HG03135 (cell line): ENCODE measurements around the gene SBSN.

Experiments used
- ATAC-seq: cut with Tn5 transposase; IDR thresholded peaks from one replicate; pipeline ENCODE4 v1.9.1; 2021; ENCODE audit warnings: mild to moderate bottlenecking, moderate library complexity; ENCODE audit not compliant: unreplicated experiment

The SBSN gene

GRCh38 chr19:35533822-35534392, 5.8 kb upstream of the SBSN start:
- no peak for ATAC-seq

- no peak for ATAC-seq
Observed at GRCh38 chr19:35533201-35533821, 5.2 kb upstream of the SBSN start, which contains the start of gene GAPDHS. TSS of gene GAPDHS (plus strand) at chr19:35533456. CDS start at chr19:35533528, 72 bp downstream.

- ATAC-seq = no peak
Observed at GRCh38 chr19:35531291-35531690, 3.2 kb upstream of the SBSN start.

GRCh38 chr19:35529241-35530218, 1.4 kb upstream of the SBSN start:
- ATAC-seq = no peak

- ATAC-seq = no peak
Observed at GRCh38 chr19:35525873-35526272, 2.2 kb downstream of the SBSN start.

GRCh38 chr19:35524181-35524837, 3.8 kb downstream of the SBSN start:
- no peak for ATAC-seq

- no peak for ATAC-seq
Observed at GRCh38 chr19:35522745-35523327, 5.3 kb downstream of the SBSN start.

- ATAC-seq = no peak
Observed at GRCh38 chr19:35521124-35521743, 6.9 kb downstream of the SBSN start.

GRCh38 chr19:35519291-35519690, 8.8 kb downstream of the SBSN start:
- no peak for ATAC-seq

GRCh38 chr19:35518313-35518712, 9.8 kb downstream of the SBSN start:
- no peak for ATAC-seq

GRCh38 chr19:35517342-35517741, 10.8 kb downstream of the SBSN start:
- no peak for ATAC-seq

GRCh38 chr19:35516310-35516709, 11.8 kb downstream of the SBSN start:
- no peak for ATAC-seq

- no peak for ATAC-seq
Observed at GRCh38 chr19:35514282-35514809, 13.8 kb downstream of the SBSN start.

- no peak for ATAC-seq
Observed at GRCh38 chr19:35513628-35514281, 14.4 kb downstream of the SBSN start, which contains the start of gene DMKN. TSS of gene DMKN (minus strand) at chr19:35513649. CDS start at chr19:35513475, 174 bp downstream.

GRCh38 chr19:35512831-35513627, 15.1 kb downstream of the SBSN start:
- ATAC-seq = no peak

- no peak for ATAC-seq
Observed at GRCh38 chr19:35511337-35511736, 16.8 kb downstream of the SBSN start.

- no peak for ATAC-seq
Observed at GRCh38 chr19:35510626-35510964, 17.5 kb downstream of the SBSN start.

- peak; percentile 56 for ATAC-seq
Observed at GRCh38 chr19:35509861-35510625, 18.1 kb downstream of the SBSN start.
